H9 (cell line): ENCODE data around the gene ELFN1. TPM values are rescaled to one million over a fixed set of nuclear protein-coding genes. Genes with fewer than 3 reads are reported as not detected.
A peak's percentile ranks its signal among the peaks of the same experiment; 100 is the strongest.

Experiments used
- DNase-seq: peaks from one replicate; pipeline ENCODE4 v3.0.0-alpha.2; 2017
- H2AFZ ChIP-seq: one replicate; pipeline ENCODE4 v1.6.1; 2013; ENCODE audit warnings: mild to moderate bottlenecking, low read length, control low read depth, moderate library complexity
- H2AK5ac ChIP-seq: 2 replicates; pipeline ENCODE4 v1.6.1; 2013; ENCODE audit warnings: low read length, control low read depth, mixed read lengths; ENCODE audit not compliant: insufficient read length
- H2BK120ac ChIP-seq: one replicate; pipeline ENCODE4 v1.6.1; 2013; ENCODE audit warnings: low read depth, mild to moderate bottlenecking, low read length, control low read depth, inconsistent platforms; ENCODE audit not compliant: poor library complexity, severe bottlenecking
- H2BK12ac ChIP-seq: 2 replicates; pipeline ENCODE4 v1.6.1; 2013; ENCODE audit warnings: low read length, control low read depth, mixed read lengths, low read depth; ENCODE audit not compliant: insufficient read length
- H2BK15ac ChIP-seq: 2 replicates; pipeline ENCODE4 v1.6.1; 2013; ENCODE audit warnings: low read depth, low read length, control low read depth
- H2BK20ac ChIP-seq: one replicate; pipeline ENCODE4 v1.6.1; 2013; ENCODE audit warnings: low read depth, mild to moderate bottlenecking, low read length, control low read depth, inconsistent platforms; ENCODE audit not compliant: poor library complexity, severe bottlenecking
- H2BK5ac ChIP-seq: 2 replicates; pipeline ENCODE4 v1.6.1; 2013; ENCODE audit warnings: low read length, control low read depth, mixed read lengths; ENCODE audit not compliant: insufficient read length
- H3K14ac ChIP-seq: 2 replicates; pipeline ENCODE4 v1.6.1; 2013; ENCODE audit warnings: low read length, control low read depth; ENCODE audit not compliant: insufficient read depth
- H3K18ac ChIP-seq: 2 replicates; pipeline ENCODE4 v1.6.1; 2013; ENCODE audit warnings: low read depth, mild to moderate bottlenecking, mixed read lengths, low read length, control low read depth; ENCODE audit not compliant: insufficient read length
- H3K23ac ChIP-seq: 2 replicates; pipeline ENCODE4 v1.6.1; 2013; ENCODE audit warnings: low read length, control low read depth, mixed read lengths, low read depth; ENCODE audit not compliant: insufficient read length
- H3K23me2 ChIP-seq: 2 replicates; pipeline ENCODE4 v1.6.1; 2013; ENCODE audit warnings: low read depth, mild to moderate bottlenecking, mixed read lengths, low read length, control low read depth; ENCODE audit not compliant: insufficient read length, poor library complexity, severe bottlenecking
- H3K27ac ChIP-seq: 2 replicates; pipeline ENCODE4 v1.5.1; 2013; ENCODE audit warnings: low read length, control low read depth, mixed read lengths, low read depth; ENCODE audit not compliant: insufficient read length
- H3K27me3 ChIP-seq: 2 replicates; pipeline ENCODE4 v1.6.1; 2013; ENCODE audit warnings: low read length, control low read depth, inconsistent platforms; ENCODE audit not compliant: insufficient read depth
- H3K4ac ChIP-seq: 2 replicates; pipeline ENCODE4 v1.6.1; 2013; ENCODE audit warnings: low read depth, mild to moderate bottlenecking, control low read depth, inconsistent platforms, low read length, moderate library complexity
- H3K4me1 ChIP-seq: 2 replicates; pipeline ENCODE4 v1.6.1; 2013; ENCODE audit warnings: low read length, control low read depth, inconsistent platforms; ENCODE audit not compliant: insufficient read depth
- H3K4me2 ChIP-seq: 2 replicates; pipeline ENCODE4 v1.6.1; 2013; ENCODE audit warnings: low read length, control low read depth, mixed read lengths; ENCODE audit not compliant: insufficient read length, insufficient read depth
- H3K56ac ChIP-seq: 2 replicates; pipeline ENCODE4 v1.6.1; 2013; ENCODE audit warnings: low read depth, mild to moderate bottlenecking, mixed read lengths, low read length, control low read depth; ENCODE audit not compliant: insufficient read length
- H3K79me1 ChIP-seq: 2 replicates; pipeline ENCODE4 v1.6.1; 2013; ENCODE audit warnings: low read depth, mild to moderate bottlenecking, moderate library complexity, low read length, control low read depth, inconsistent platforms; ENCODE audit not compliant: insufficient read depth, poor library complexity, severe bottlenecking
- H3K79me2 ChIP-seq: 2 replicates; pipeline ENCODE4 v1.6.1; 2013; ENCODE audit warnings: low read length, control low read depth, inconsistent platforms; ENCODE audit not compliant: insufficient read depth
- H3K9ac ChIP-seq: 2 replicates; pipeline ENCODE4 v1.6.1; 2013; ENCODE audit warnings: low read length, control low read depth, mixed read lengths; ENCODE audit not compliant: insufficient read length; ENCODE audit errors: extremely low read depth
- H3K9me3 ChIP-seq: one replicate; pipeline ENCODE4 v1.6.1; 2013; ENCODE audit warnings: low read depth, low read length, inconsistent platforms; ENCODE audit not compliant: control insufficient read depth
- H3T11ph ChIP-seq: one replicate; pipeline ENCODE4 v1.6.1; 2013; ENCODE audit warnings: mild to moderate bottlenecking, low read length, control low read depth, inconsistent platforms
- H4K20me1 ChIP-seq: one replicate; pipeline ENCODE4 v1.6.1; 2013; ENCODE audit not compliant: control insufficient read depth, insufficient read length, insufficient read depth
- H4K5ac ChIP-seq: 2 replicates; pipeline ENCODE4 v1.6.1; 2013; ENCODE audit warnings: low read depth, mild to moderate bottlenecking, mixed read lengths, low read length, control low read depth; ENCODE audit not compliant: insufficient read length
- H4K8ac ChIP-seq: replicated peaks from 2 replicates; pipeline ENCODE4 v1.6.1; 2013; ENCODE audit warnings: low read length, control low read depth, mixed read lengths, low read depth; ENCODE audit not compliant: insufficient read length
- H4K91ac ChIP-seq: 2 replicates; pipeline ENCODE4 v1.6.1; 2013; ENCODE audit warnings: low read depth, mild to moderate bottlenecking, moderate library complexity, mixed read lengths, low read length, control low read depth; ENCODE audit not compliant: insufficient read length
- H3K27ac Mint-ChIP-seq, 3 experiments: 2 replicates in 2 of 3; 3 replicates in 1 of 3; pipeline ENCODE4 v1.8.0; 2020 to 2021; ENCODE audit warnings: mixed read lengths in 3 of 3, mild to moderate bottlenecking in 1 of 3, moderate library complexity in 1 of 3
- H3K27me3 Mint-ChIP-seq: 2 replicates; pipeline ENCODE4 v1.8.0; 2021; ENCODE audit warnings: low read depth, mild to moderate bottlenecking, moderate library complexity, mixed read lengths
- H3K36me3 Mint-ChIP-seq, 3 experiments: 2 replicates in 2 of 3; 3 replicates in 1 of 3; pipeline ENCODE4 v1.8.0; 2020 to 2021; ENCODE audit warnings: low read depth in 3 of 3, mixed read lengths in 3 of 3; ENCODE audit not compliant: insufficient read depth in 1 of 3
- H3K4me1 Mint-ChIP-seq, 2 experiments: 2 replicates each; pipeline ENCODE4 v1.8.0; 2020; ENCODE audit warnings: mixed read lengths in 2 of 2
- H3K4me3 Mint-ChIP-seq, 2 experiments: 2 replicates in 1 of 2; 3 replicates in 1 of 2; pipeline ENCODE4 v1.8.0; 2020 to 2021; ENCODE audit warnings: mild to moderate bottlenecking in 2 of 2, mixed read lengths in 2 of 2, moderate library complexity in 1 of 2
- H3K9me3 Mint-ChIP-seq, 2 experiments: 2 replicates in 1 of 2; 3 replicates in 1 of 2; pipeline ENCODE4 v1.8.0; 2020; ENCODE audit warnings: mild to moderate bottlenecking in 2 of 2, mixed read lengths in 2 of 2, moderate library complexity in 1 of 2
- WGBS: extraction: QIAGEN DNeasy Blood & Tissue Kit; methylation state at CpG from one replicate; pipeline ENCODE4 v1.1.7; 2013; ENCODE audit warnings: missing lambda C conversion rate, low lambda C conversion rate, mixed read lengths; ENCODE audit not compliant: insufficient read length; ENCODE audit errors: extremely low coverage; 5-methylcytosine and 5-hydroxymethylcytosine counted together
- total RNA-seq: library from RNA; stranded (reverse); gene quantifications from 2 replicates; pipeline ENCODE4 v1.2.1, GENCODE V29; 2021
- TF ChIP-seq, protein P1 (sequence below): fragments of 200-600 bp; sonication (generic); conservative IDR thresholded peaks from 3 replicates; pipeline ENCODE4 v1.8.0; 2021; ENCODE audit warnings: antibody characterized with exemption, mild to moderate bottlenecking

The ELFN1 gene
- total RNA-seq, 1 experiment from 2014 or later: 3.7 TPM

DNA sequence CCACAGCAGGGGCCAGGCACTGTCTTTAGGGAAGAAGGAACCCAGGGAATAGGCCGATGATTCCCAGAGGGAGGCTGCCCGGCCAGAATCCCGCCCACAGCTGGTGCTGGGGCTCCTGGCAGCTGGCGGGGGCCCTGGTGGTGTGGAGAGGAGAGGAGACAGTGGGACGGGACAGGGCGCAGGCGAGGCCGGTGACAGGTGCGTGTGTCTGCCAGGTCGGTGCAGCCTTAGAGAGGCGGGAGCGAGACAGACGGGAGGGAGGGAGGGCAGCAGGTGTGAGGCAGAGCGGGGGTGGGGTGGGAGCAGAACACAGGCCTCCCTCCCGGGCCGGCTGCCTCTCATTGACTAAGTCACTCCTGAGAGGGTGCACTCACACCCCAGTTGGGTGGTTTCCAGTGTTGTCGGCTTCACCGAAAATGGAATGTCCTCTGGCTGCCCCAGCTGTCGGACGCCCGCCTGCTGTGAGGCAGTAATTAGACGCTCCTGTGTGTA, 55.2 kb downstream of the ELFN1 start:
- Histone ChIP-seq H4K5ac (no peak overlapping the region), H3K9ac (no peak overlapping the region), H2BK5ac (no peak overlapping the region), H3K18ac (no peak overlapping the region), H2BK120ac (no peak overlapping the region), H3K79me1 (no peaks in the 10 kb centered on the region), H2BK12ac (no peak overlapping the region), H4K20me1 (no peaks in the 10 kb centered on the region), H2AK5ac (no peak overlapping the region), H4K8ac (no peak overlapping the region), H3K23me2 (no peaks in the 10 kb centered on the region), H2AFZ (no peak overlapping the region), H3K56ac (no peak overlapping the region), H3K9me3 (no peaks in the 10 kb centered on the region), H3K79me2 (no peaks in the 10 kb centered on the region), H4K91ac (no peak overlapping the region), H3T11ph (no peak overlapping the region), H2BK20ac (no peak overlapping the region), H3K23ac (no peak overlapping the region), H3K4ac (no peak overlapping the region), H3K14ac (no peak overlapping the region), H3K27me3 (no peaks in the 10 kb centered on the region; the same call in 1 of the 2 replicates), H2BK15ac (no peak overlapping the region), H3K4me1 (no peaks in the 10 kb centered on the region), H3K27ac (no peak overlapping the region), H3K4me2 (no peak overlapping the region)
- Mint-ChIP-seq H3K4me1 (peaks cover 9 to 27% of the 10 kb centered on the region in 2 experiments), H3K27me3 (peaks cover 8% of the 10 kb centered on the region), H3K27ac (no peak overlapping the region), H3K4me3 (no peak overlapping the region), H3K9me3 (peaks cover 3 to 4% of the 10 kb centered on the region in 2 experiments; a peak in 4 of 5 replicates), H3K36me3 (peaks cover 0 to 4% (median 3%) of the 10 kb centered on the region in 3 experiments; a peak in 3 of 7 replicates)
- DNase-seq: peak; percentile 59
- no CpG with 5 or more reads among the region's 22 CpGs for whole genome bisulfite sequencing
- TF ChIP-seq, protein P1, sequence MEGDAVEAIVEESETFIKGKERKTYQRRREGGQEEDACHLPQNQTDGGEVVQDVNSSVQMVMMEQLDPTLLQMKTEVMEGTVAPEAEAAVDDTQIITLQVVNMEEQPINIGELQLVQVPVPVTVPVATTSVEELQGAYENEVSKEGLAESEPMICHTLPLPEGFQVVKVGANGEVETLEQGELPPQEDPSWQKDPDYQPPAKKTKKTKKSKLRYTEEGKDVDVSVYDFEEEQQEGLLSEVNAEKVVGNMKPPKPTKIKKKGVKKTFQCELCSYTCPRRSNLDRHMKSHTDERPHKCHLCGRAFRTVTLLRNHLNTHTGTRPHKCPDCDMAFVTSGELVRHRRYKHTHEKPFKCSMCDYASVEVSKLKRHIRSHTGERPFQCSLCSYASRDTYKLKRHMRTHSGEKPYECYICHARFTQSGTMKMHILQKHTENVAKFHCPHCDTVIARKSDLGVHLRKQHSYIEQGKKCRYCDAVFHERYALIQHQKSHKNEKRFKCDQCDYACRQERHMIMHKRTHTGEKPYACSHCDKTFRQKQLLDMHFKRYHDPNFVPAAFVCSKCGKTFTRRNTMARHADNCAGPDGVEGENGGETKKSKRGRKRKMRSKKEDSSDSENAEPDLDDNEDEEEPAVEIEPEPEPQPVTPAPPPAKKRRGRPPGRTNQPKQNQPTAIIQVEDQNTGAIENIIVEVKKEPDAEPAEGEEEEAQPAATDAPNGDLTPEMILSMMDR: no peak
